Uterus (tissue), 4 donors: ENCODE measurements around the gene IKBKE. TPM values are rescaled to one million over a fixed set of nuclear protein-coding genes. Genes with fewer than 3 reads are reported as not detected.

ENCODE experiments used
- DNase-seq, 2 donors: peaks; one replicate each; pipeline ENCODE4 v3.0.0-alpha.2; 2019 to 2020
- H3K27ac ChIP-seq, 2 donors: fragments of 200-600 bp; sonication (generic); 1 replicate in 1 of 2; 2 replicates in 1 of 2; pipeline ENCODE4 v1.5.1; 2016 to 2018
- H3K27me3 ChIP-seq, 2 donors: fragments of 200-600 bp; sonication (generic); one replicate each; pipeline ENCODE4 v1.5.1; 2018 to 2019; ENCODE audit warnings: control low read depth in 1 of 2
- H3K36me3 ChIP-seq, 2 donors: fragments of 200-600 bp; sonication (generic); one replicate each; pipeline ENCODE4 v1.5.1; 2019; ENCODE audit warnings: control low read depth in 1 of 2
- H3K4me1 ChIP-seq, 2 donors: fragments of 200-600 bp; sonication (generic); one replicate each; pipeline ENCODE4 v1.5.1; 2018 to 2019; ENCODE audit warnings: control low read depth in 1 of 2
- H3K4me3 ChIP-seq, 2 donors: fragments of 200-600 bp; sonication (generic); 1 replicate in 1 of 2; 2 replicates in 1 of 2; pipeline ENCODE4 v1.5.1; 2018 to 2019; ENCODE audit warnings: mild to moderate bottlenecking in 1 of 2
- H3K9me3 ChIP-seq, 2 donors: fragments of 200-600 bp; sonication (generic); one replicate each; pipeline ENCODE4 v1.5.1; 2019; ENCODE audit warnings: control low read depth in 1 of 2
- CTCF ChIP-seq, 4 experiments: fragments of 200-600 bp in 2 of 4; fragments of 450-650 bp in 2 of 4; sonication (generic) in 2 of 4; IDR thresholded peaks; one replicate each; pipeline ENCODE4 v1.5.1; 2016 to 2019; ENCODE audit warnings: antibody characterized with exemption in 4 of 4, mild to moderate bottlenecking in 2 of 4, moderate library complexity in 1 of 4
- POLR2A ChIP-seq, 2 donors: fragments of 450-650 bp; IDR thresholded peaks; one replicate each; pipeline ENCODE4 v1.6.1; 2016; ENCODE audit warnings: antibody characterized with exemption in 2 of 2, mild to moderate bottlenecking in 1 of 2, moderate library complexity in 1 of 2
- intact Hi-C: fragments of 100-400 bp; cut with DNase I; formaldehyde crosslinking; loops from one replicate; pipeline ENCODE4 v1.15.1; 2023; ENCODE audit warnings: low total_unique reads
- total RNA-seq, 4 donors: library from RNA; depleted of rRNA in 3 of 4; stranded (reverse); fragments of >200 nt in 3 of 4; gene quantifications; one replicate each; pipeline versions ENCODE4 v1.1.0 to v1.2.4, GENCODE V29; 2014 to 2023
- donor health status: DM: yes; HTN: yes; CAD: no.

Gene IKBKE
- total RNA-seq, 4 donors from 2014 or later, result 1.5 to 6.7 TPM; not detected in 2

GRCh38 chr1:206453111-206453510 is 17.2 kb upstream of the IKBKE start:
- no peak overlapping the region for H3K27ac ChIP-seq
- no peaks in the 10 kb centered on the region for H3K36me3 ChIP-seq
- H3K4me1 ChIP-seq, result no peaks in the 10 kb centered on the region
- intact Hi-C loops, result no loop called here
- H3K9me3 ChIP-seq, result no peaks in the 10 kb centered on the region
- no peak overlapping the region for H3K4me3 ChIP-seq
- no peak for TF ChIP-seq CTCF (IDR thresholded peaks at IDR 0.05)
- no peak for DNase-seq
- no peaks in the 10 kb centered on the region for H3K27me3 ChIP-seq

GRCh38 chr1:206455289-206455665 is 15.0 kb upstream of the IKBKE start:
- H3K9me3 ChIP-seq, result no peaks in the 10 kb centered on the region
- H3K4me3 ChIP-seq, result no peak overlapping the region
- TF ChIP-seq CTCF (IDR thresholded peaks at IDR 0.05), result no peak
- no peak for TF ChIP-seq POLR2A (IDR thresholded peaks at IDR 0.05)
- H3K27ac ChIP-seq, result no peak overlapping the region
- intact Hi-C loops, result no loop called here
- no peaks in the 10 kb centered on the region for H3K27me3 ChIP-seq
- no peaks in the 10 kb centered on the region for H3K4me1 ChIP-seq
- no peaks in the 10 kb centered on the region for H3K36me3 ChIP-seq
- no peak for DNase-seq

GRCh38 chr1:206455666-206456344 is 14.5 kb upstream of the IKBKE start:
- no peak overlapping the region for H3K27ac ChIP-seq
- TF ChIP-seq POLR2A (IDR thresholded peaks at IDR 0.05) (no peak), CTCF (IDR thresholded peaks at IDR 0.05) (no peak)

GRCh38 chr1:206456577-206457370 is 13.5 kb upstream of the IKBKE start:
- intact Hi-C loops, result no loop called here
- Histone ChIP-seq H3K4me1 (no peaks in the 10 kb centered on the region), H3K9me3 (no peaks in the 10 kb centered on the region), H3K27ac (peak overlapping the region in 1 of 2 donors; percentile 6), H3K4me3 (no peak overlapping the region), H3K27me3 (no peaks in the 10 kb centered on the region), H3K36me3 (no peaks in the 10 kb centered on the region)
- no peak for DNase-seq
- TF ChIP-seq CTCF (IDR thresholded peaks at IDR 0.05) (no peak), POLR2A (IDR thresholded peaks at IDR 0.05) (no peak)

More at GRCh38 chr1:206455666-206456344, 14.5 kb upstream of the IKBKE start:
- no peak for DNase-seq
- no peaks in the 10 kb centered on the region for H3K27me3 ChIP-seq
- H3K4me3 ChIP-seq, result no peak overlapping the region
- no peaks in the 10 kb centered on the region for H3K9me3 ChIP-seq
- intact Hi-C loops, result no loop called here
- H3K36me3 ChIP-seq, result no peaks in the 10 kb centered on the region
- no peaks in the 10 kb centered on the region for H3K4me1 ChIP-seq

GRCh38 chr1:206457408-206458120 is 12.7 kb upstream of the IKBKE start:
- Histone ChIP-seq H3K4me3 (no peak overlapping the region), H3K4me1 (no peaks in the 10 kb centered on the region), H3K27me3 (no peaks in the 10 kb centered on the region), H3K27ac (no peak overlapping the region), H3K36me3 (no peaks in the 10 kb centered on the region), H3K9me3 (no peaks in the 10 kb centered on the region)
- intact Hi-C loops, result no loop called here
- no peak for DNase-seq
- TF ChIP-seq CTCF (IDR thresholded peaks at IDR 0.05) (no peak), POLR2A (IDR thresholded peaks at IDR 0.05) (no peak)
